NCI-H1092 (cell line): ENCODE results near the gene SMAD1.

Experiments used
- DNase-seq: peaks from one replicate; lab custom pipeline; 2025; lab: John Stamatoyannopoulos, UW

Gene SMAD1

GRCh38 chr4:145489556-145489955 is 7.9 kb downstream of the SMAD1 start:
- no peak for DNase-seq

GRCh38 chr4:145490361-145490760 is 8.7 kb downstream of the SMAD1 start:
- DNase-seq: no peak

- DNase-seq: no peak
Measured at GRCh38 chr4:145490796-145491195, 9.1 kb downstream of the SMAD1 start.

- no peak for DNase-seq
Measured at GRCh38 chr4:145492376-145492775, 10.7 kb downstream of the SMAD1 start.

GRCh38 chr4:145493166-145493565 is 11.5 kb downstream of the SMAD1 start:
- DNase-seq: no peak

- no peak for DNase-seq
Measured at GRCh38 chr4:145494666-145495270, 13.1 kb downstream of the SMAD1 start.

- DNase-seq: no peak
Measured at GRCh38 chr4:145496292-145496691, 14.6 kb downstream of the SMAD1 start.

- no peak for DNase-seq
Measured at GRCh38 chr4:145497199-145498149, 15.8 kb downstream of the SMAD1 start.

- no peak for DNase-seq
Measured at GRCh38 chr4:145498430-145498829, 16.8 kb downstream of the SMAD1 start.

GRCh38 chr4:145501051-145501660 is 19.5 kb downstream of the SMAD1 start:
- no peak for DNase-seq

- no peak for DNase-seq
Measured at GRCh38 chr4:145502809-145503208, 21.2 kb downstream of the SMAD1 start.

GRCh38 chr4:145503486-145504072 is 21.9 kb downstream of the SMAD1 start:
- DNase-seq: no peak

GRCh38 chr4:145505995-145506394 is 24.3 kb downstream of the SMAD1 start:
- no peak for DNase-seq

- DNase-seq: no peak
Measured at GRCh38 chr4:145507636-145508035, 26.0 kb downstream of the SMAD1 start.

GRCh38 chr4:145511913-145512522 is 30.4 kb downstream of the SMAD1 start:
- no peak for DNase-seq

GRCh38 chr4:145513020-145513621 is 31.5 kb downstream of the SMAD1 start:
- DNase-seq: no peak

- DNase-seq: no peak
Measured at GRCh38 chr4:145520172-145520571, 38.5 kb downstream of the SMAD1 start.

- no peak for DNase-seq
Measured at GRCh38 chr4:145521282-145521681, 39.6 kb downstream of the SMAD1 start.

- no peak for DNase-seq
Measured at GRCh38 chr4:145523117-145523516, 41.5 kb downstream of the SMAD1 start.

- no peak for DNase-seq
Measured at GRCh38 chr4:145524552-145524951, 42.9 kb downstream of the SMAD1 start.

GRCh38 chr4:145525291-145525740 is 43.7 kb downstream of the SMAD1 start:
- no peak for DNase-seq

GRCh38 chr4:145527773-145528172 is 46.1 kb downstream of the SMAD1 start:
- no peak for DNase-seq
